ENCODE measurements around the gene HOOK1.
"Not testable (repeated sequence)": the region's sequence is repeated elsewhere in the genome, so short reads cannot be mapped to it uniquely, and the experiment has no call there.

Gene HOOK1

GRCh38 chr1:59908682-59909081 is 93.9 kb downstream of the HOOK1 start:
- TF ChIP-seq CTCF (IDR thresholded peaks at IDR 0.05; ENCODE audit: borderline replicate concordance, control extremely low read depth, extremely low read depth, insufficient read depth, missing control alignments): no peak
- in situ Hi-C loops (cut with MboI; ENCODE audit: low sequenced_read_pairs, unreplicated experiment): no loop called here
- no peak for DNase-seq (ENCODE audit: low spot score)

- DNase-seq (ENCODE audit: low spot score); in situ Hi-C loops (cut with MboI; ENCODE audit: low sequenced_read_pairs, unreplicated experiment): not testable (repeated sequence)
These were observed 100.1 kb downstream of the HOOK1 start for GRCh38 chr1:59914791-59915286.

- DNase-seq (ENCODE audit: low spot score): no peak
- no peak for TF ChIP-seq CTCF (IDR thresholded peaks at IDR 0.05; ENCODE audit: borderline replicate concordance, control extremely low read depth, extremely low read depth, insufficient read depth, missing control alignments)
- in situ Hi-C loops (cut with MboI; ENCODE audit: low sequenced_read_pairs, unreplicated experiment): no loop called here
These were observed 100.8 kb downstream of the HOOK1 start for GRCh38 chr1:59915516-59915915.

- in situ Hi-C loops (cut with MboI; ENCODE audit: low sequenced_read_pairs, unreplicated experiment): no loop called here
- DNase-seq (ENCODE audit: low spot score): no peak
- no peak for TF ChIP-seq CTCF (IDR thresholded peaks at IDR 0.05; ENCODE audit: borderline replicate concordance, control extremely low read depth, extremely low read depth, insufficient read depth, missing control alignments)
These were observed 102.5 kb downstream of the HOOK1 start for GRCh38 chr1:59917026-59917784.

- in situ Hi-C loops (cut with MboI; ENCODE audit: low sequenced_read_pairs, unreplicated experiment): no loop called here
- TF ChIP-seq CTCF (IDR thresholded peaks at IDR 0.05; ENCODE audit: borderline replicate concordance, control extremely low read depth, extremely low read depth, insufficient read depth, missing control alignments): no peak
- DNase-seq (ENCODE audit: low spot score): no peak
These were observed 103.0 kb downstream of the HOOK1 start for GRCh38 chr1:59917785-59918180.

- no peak for TF ChIP-seq CTCF (IDR thresholded peaks at IDR 0.05; ENCODE audit: borderline replicate concordance, control extremely low read depth, extremely low read depth, insufficient read depth, missing control alignments)
- no peak for DNase-seq (ENCODE audit: low spot score)
- in situ Hi-C loops (cut with MboI; ENCODE audit: low sequenced_read_pairs, unreplicated experiment): no loop called here
These were observed 105.0 kb downstream of the HOOK1 start for GRCh38 chr1:59919746-59920145.

GRCh38 chr1:59921258-59921899 is 106.6 kb downstream of the HOOK1 start:
- DNase-seq (ENCODE audit: low spot score); in situ Hi-C loops (cut with MboI; ENCODE audit: low sequenced_read_pairs, unreplicated experiment): not testable (repeated sequence)

Data from GM13976 (cell line).